H1 (cell line): ENCODE measurements around the gene LEMD1. TPM values are rescaled to one million over a fixed set of nuclear protein-coding genes. Genes with fewer than 3 reads are reported as not detected.

ENCODE experiments used
- CTCF ChIA-PET: fragments of 300-600 bp; sonication (Branson Sonifier 250); formaldehyde crosslinking; loops from one replicate; lab custom pipeline; 2021; ENCODE audit not compliant: partially characterized antibody; lab: Charles Lee
- POLR2A ChIA-PET: fragments of 300-600 bp; sonication (Branson Sonifier 250); formaldehyde crosslinking; loops from one replicate; lab custom pipeline; 2021; ENCODE audit warnings: inconsistent platforms; ENCODE audit not compliant: partially characterized antibody; lab: Charles Lee
- DNase-seq, 2 experiments: peaks; one replicate each; pipeline versions ENCODE4 v3.0.0 to v3.0.0-alpha.2; 2010 to 2022; ENCODE audit warnings: low spot score in 2 of 2, low read depth in 1 of 2, mixed read lengths in 1 of 2
- FAIRE-seq: peaks from 2 replicates; lab custom pipeline; 2011; peaks lifted over from hg19 to GRCh38; lab: Jason Lieb, UNC
- H2AFZ ChIP-seq: 2 replicates; pipeline ENCODE4 v1.8.1; 2012; ENCODE audit warnings: low read length, inconsistent platforms
- H2AK5ac ChIP-seq: 2 replicates; pipeline ENCODE4 v1.6.1; 2013; ENCODE audit warnings: low read depth, low read length
- H2BK120ac ChIP-seq: replicated peaks from 2 replicates; pipeline ENCODE3; 2013; ENCODE audit warnings: low read depth, low read length, inconsistent platforms
- H2BK12ac ChIP-seq: 2 replicates; pipeline ENCODE4 v1.6.1; 2013; ENCODE audit warnings: low read depth, low read length
- H2BK15ac ChIP-seq: 2 replicates; pipeline ENCODE4 v1.6.1; 2013; ENCODE audit warnings: low read length
- H2BK20ac ChIP-seq: 2 replicates; pipeline ENCODE4 v1.6.1; 2013; ENCODE audit warnings: low read length
- H2BK5ac ChIP-seq: 2 replicates; pipeline ENCODE4 v1.6.1; 2013; ENCODE audit warnings: low read depth, low read length
- H3K14ac ChIP-seq: 2 replicates; pipeline ENCODE4 v1.6.1; 2013; ENCODE audit warnings: inconsistent platforms; ENCODE audit not compliant: insufficient read length
- H3K18ac ChIP-seq: 2 replicates; pipeline ENCODE4 v1.6.1; 2013; ENCODE audit warnings: low read length; ENCODE audit errors: extremely low read depth
- H3K23ac ChIP-seq: 2 replicates; pipeline ENCODE4 v1.6.1; 2013; ENCODE audit warnings: inconsistent platforms; ENCODE audit not compliant: insufficient read length
- H3K23me2 ChIP-seq: 2 replicates; pipeline ENCODE4 v1.6.1; 2013; ENCODE audit warnings: low read depth, low read length
- H3K27ac ChIP-seq: 2 replicates; pipeline ENCODE4 v1.6.1; 2011; ENCODE audit warnings: low read depth, low read length, inconsistent platforms
- H3K27me3 ChIP-seq, 4 experiments: replicated peaks in 1 of 4; 1 replicate in 1 of 4; 2 replicates in 3 of 4; pipeline versions ENCODE4 v1.6.1 to v1.8.1; 2011 to 2013; ENCODE audit warnings: low read length in 3 of 4, mild to moderate bottlenecking in 3 of 4, inconsistent platforms in 2 of 4, mixed read lengths in 2 of 4, moderate library complexity in 1 of 4; ENCODE audit not compliant: control insufficient read depth in 3 of 4, insufficient read depth in 3 of 4; ENCODE audit errors: extremely low read depth in 1 of 4
- H3K36me3 ChIP-seq, 4 experiments: 2 replicates each; pipeline versions ENCODE4 v1.6.1 to v1.8.1; 2011 to 2013; ENCODE audit warnings: mild to moderate bottlenecking in 4 of 4, low read length in 3 of 4, moderate library complexity in 2 of 4, control low read depth in 1 of 4, inconsistent platforms in 1 of 4; ENCODE audit not compliant: insufficient read depth in 4 of 4, control insufficient read depth in 2 of 4
- H3K4ac ChIP-seq: replicated peaks from 2 replicates; pipeline ENCODE3; 2013; ENCODE audit warnings: low read length, low read depth, mixed read lengths, inconsistent platforms; ENCODE audit not compliant: insufficient read length
- H3K4me1 ChIP-seq, 4 experiments: replicated peaks in 1 of 4; 1 replicate in 1 of 4; 2 replicates in 3 of 4; pipeline versions ENCODE4 v1.6.1 to v1.8.1; 2011 to 2013; ENCODE audit warnings: low read length in 3 of 4, inconsistent platforms in 2 of 4, mixed read lengths in 1 of 4; ENCODE audit not compliant: insufficient read depth in 4 of 4, control insufficient read depth in 3 of 4
- H3K4me2 ChIP-seq, 2 experiments: 2 replicates each; pipeline versions ENCODE4 v1.6.1 to v1.8.1; 2011 to 2013; ENCODE audit warnings: low read depth in 2 of 2, low read length in 2 of 2, control low read depth in 1 of 2, inconsistent platforms in 1 of 2, mild to moderate bottlenecking in 1 of 2; ENCODE audit not compliant: insufficient read depth in 1 of 2
- H3K4me3 ChIP-seq, 4 experiments: fragments of 200-600, 300-600 bp in 1 of 4; sonication (generic), shearing (Covaris generic), sonication (Bioruptor Twin) in 1 of 4; 2 replicates each; pipeline versions ENCODE4 v1.5.1 to v1.8.1; 2011 to 2016; ENCODE audit warnings: low read length in 4 of 4, low read depth in 3 of 4, control low read depth in 2 of 4, inconsistent platforms in 2 of 4, mild to moderate bottlenecking in 2 of 4, mixed read lengths in 1 of 4, moderate library complexity in 1 of 4; ENCODE audit not compliant: insufficient read depth in 2 of 4; ENCODE audit errors: extremely low read depth in 1 of 4
- H3K56ac ChIP-seq: replicated peaks from 2 replicates; pipeline ENCODE3; 2013; ENCODE audit warnings: low read depth, mild to moderate bottlenecking, mixed read lengths, low read length, inconsistent platforms; ENCODE audit not compliant: insufficient read length
- H3K79me1 ChIP-seq: 2 replicates; pipeline ENCODE4 v1.6.1; 2013; ENCODE audit warnings: low read depth, low read length, control low read depth
- H3K79me2 ChIP-seq, 2 experiments: 2 replicates each; pipeline versions ENCODE4 v1.6.1 to v1.8.1; 2012 to 2013; ENCODE audit warnings: low read length in 2 of 2, mild to moderate bottlenecking in 2 of 2, inconsistent platforms in 1 of 2; ENCODE audit not compliant: insufficient read depth in 2 of 2, control insufficient read depth in 1 of 2
- H3K9ac ChIP-seq, 4 experiments: replicated peaks in 1 of 4; 1 replicate in 1 of 4; 2 replicates in 3 of 4; pipeline versions ENCODE4 v1.6.1 to v1.8.1; 2011 to 2013; ENCODE audit warnings: low read depth in 3 of 4, low read length in 3 of 4, control low read depth in 2 of 4, mild to moderate bottlenecking in 2 of 4, moderate library complexity in 2 of 4, inconsistent platforms in 1 of 4; ENCODE audit errors: extremely low read depth in 1 of 4
- H3K9me3 ChIP-seq, 2 experiments: 2 replicates each; pipeline versions ENCODE4 v1.6.1 to v1.8.1; 2012 to 2013; ENCODE audit warnings: mild to moderate bottlenecking in 2 of 2, moderate library complexity in 2 of 2, control low read depth in 1 of 2, inconsistent platforms in 1 of 2, low read depth in 1 of 2, low read length in 1 of 2, mixed read lengths in 1 of 2; ENCODE audit not compliant: insufficient read depth in 2 of 2
- H4K20me1 ChIP-seq, 2 experiments: replicated peaks in 1 of 2; 2 replicates each; pipeline versions ENCODE3 to v1.8.1; 2011 to 2013; ENCODE audit warnings: inconsistent platforms in 2 of 2, low read length in 2 of 2, mild to moderate bottlenecking in 1 of 2; ENCODE audit not compliant: insufficient read depth in 2 of 2, control insufficient read depth in 1 of 2
- H4K5ac ChIP-seq: 2 replicates; pipeline ENCODE4 v1.6.1; 2013; ENCODE audit warnings: low read length, low read depth, mixed read lengths, inconsistent platforms; ENCODE audit not compliant: insufficient read length
- H4K8ac ChIP-seq: 2 replicates; pipeline ENCODE4 v1.8.0; 2013; ENCODE audit warnings: mild to moderate bottlenecking, moderate library complexity, low read length, inconsistent platforms; ENCODE audit not compliant: insufficient read depth; ENCODE audit errors: extremely low read depth
- H4K91ac ChIP-seq: replicated peaks from 2 replicates; pipeline ENCODE3; 2013; ENCODE audit warnings: low read length, mixed read lengths, inconsistent platforms; ENCODE audit not compliant: insufficient read length
- BRCA1 ChIP-seq: IDR thresholded peaks from 2 replicates; pipeline ENCODE4 v1.6.1; 2012; ENCODE audit warnings: low read depth, low read length, improper control_type of control experiment
- CBX5 ChIP-seq: fragments of 300-800, 300-1000 bp; sonication (generic); IDR thresholded peaks from 2 replicates; pipeline ENCODE4 v1.7.1; 2016; ENCODE audit warnings: antibody characterized with exemption, low read length, low read depth
- GTF2F1 ChIP-seq: IDR thresholded peaks from 2 replicates; pipeline ENCODE4 v1.6.1; 2012; ENCODE audit warnings: low read depth, low read length, improper control_type of control experiment, borderline replicate concordance
- KDM1A ChIP-seq: fragments of 200-600, 300-600 bp; sonication (generic); IDR thresholded peaks from 2 replicates; pipeline ENCODE4 v1.7.1; 2016; ENCODE audit warnings: mild to moderate bottlenecking, low read length, borderline replicate concordance
- POLR2AphosphoS5 ChIP-seq: IDR thresholded peaks from 2 replicates; pipeline ENCODE4 v1.6.1; 2011; ENCODE audit warnings: low read depth, low read length
- RNF2 ChIP-seq: fragments of 200-900, 300-1000 bp; sonication (generic); IDR thresholded peaks from 2 replicates; pipeline ENCODE4 v1.7.1; 2016; ENCODE audit warnings: borderline replicate concordance, low read depth, mild to moderate bottlenecking, antibody characterized with exemption, low read length; ENCODE audit not compliant: poor library complexity, severe bottlenecking; ENCODE audit errors: missing control alignments
- SIRT6 ChIP-seq: IDR thresholded peaks from one replicate; pipeline ENCODE4 v1.7.1; 2012; ENCODE audit warnings: low read length, inconsistent platforms
- SRF ChIP-seq: IDR thresholded peaks from 2 replicates; pipeline ENCODE4 v1.6.1; 2011; ENCODE audit warnings: mild to moderate bottlenecking, low read depth, low read length, moderate library complexity
- TAF1 ChIP-seq: IDR thresholded peaks from 2 replicates; pipeline ENCODE4 v1.6.1; 2011; ENCODE audit warnings: mild to moderate bottlenecking, low read depth, low read length
- TAF7 ChIP-seq: optimal IDR thresholded peaks from 2 replicates; pipeline ENCODE3; 2011; ENCODE audit warnings: low read depth, mild to moderate bottlenecking, inconsistent platforms, low read length, moderate library complexity, borderline replicate concordance
- WGBS, 2 experiments: shearing (Covaris generic) in 1 of 2; methylation state at CpG; one replicate each; pipeline versions ENCODE4 v1.1.6 to v1.1.7; 2013 to 2015; ENCODE audit warnings: low lambda C conversion rate in 2 of 2, mixed read lengths in 2 of 2, inconsistent platforms in 1 of 2, low coverage in 1 of 2, missing lambda C conversion rate in 1 of 2; ENCODE audit not compliant: insufficient replicate concordance in 2 of 2, insufficient coverage in 1 of 2, insufficient read length in 1 of 2; ENCODE audit errors: extremely low coverage in 1 of 2, missing lambda C conversion rate in 1 of 2; 5-methylcytosine and 5-hydroxymethylcytosine counted together
- polyA plus RNA-seq, 7 experiments: library from polyadenylated mRNA; depleted of rRNA in 3 of 7; stranded (reverse) in 5 of 7; unstranded in 2 of 7; fragments of >200 nt in 5 of 7; fragments of 200-250 nt in 2 of 7; gene quantifications; 1 replicate in 5 of 7; 2 replicates in 1 of 7; 4 replicates in 1 of 7; pipeline versions ENCODE4 v1.2.1 to v1.2.3, GENCODE V29; 2011 to 2013; ENCODE audit warnings: missing spikeins in 2 of 7, mixed read lengths in 2 of 7
- total RNA-seq: library from RNA; stranded (reverse); fragmentation: NEBNext Ultra II Directional; extraction: Animal tissue kit (Norgen Biotek cat#: 25700); gene quantifications from 2 replicates; pipeline ENCODE4 v1.2.1, GENCODE V29; 2021

The LEMD1 gene
- total and polyA plus RNA-seq, 2 of the 8 experiments (the other 6 are each of a cell fraction or from before 2014, with no cell fraction given) = 10.0 to 10.5 TPM

- Histone ChIP-seq H4K91ac (no peak overlapping the region), H3K4me1 (no peaks in the 10 kb centered on the region), H2BK120ac (no peak overlapping the region), H3K56ac (no peak overlapping the region), H3K4ac (no peak overlapping the region), H2BK12ac (no peak overlapping the region), H3K4me2 (no peak overlapping the region), H3K23me2 (no peaks in the 10 kb centered on the region), H4K20me1 (no peaks in the 10 kb centered on the region), H2AFZ (no peak overlapping the region), H3K14ac (no peak overlapping the region), H3K9ac (no peak overlapping the region), H3K23ac (no peak overlapping the region), H2AK5ac (no peak overlapping the region), H4K8ac (no peak overlapping the region), H3K27me3 (peaks cover 0 to 1% (median 0%) of the 10 kb centered on the region in 4 experiments; a peak in 1 of 7 replicates), H3K79me2 (no peaks in the 10 kb centered on the region), H4K5ac (no peak overlapping the region), H3K27ac (no peak overlapping the region), H3K36me3 (no peaks in the 10 kb centered on the region), H2BK15ac (no peak overlapping the region), H3K79me1 (no peaks in the 10 kb centered on the region), H3K18ac (no peak overlapping the region), H2BK5ac (no peak overlapping the region), H2BK20ac (no peak overlapping the region), H3K4me3 (no peak overlapping the region), H3K9me3 (peaks cover 3 to 14% of the 10 kb centered on the region in 2 experiments; a peak in 3 of 4 replicates)
- DNase-seq (no peak), FAIRE-seq (no peak)
- POLR2A ChIA-PET = interaction anchor here (0.8 kb wide), 1 partner anchor 22 kb away, joined by 3 read pairs; no protein-coding TSS in a partner anchor
- no peak for TF ChIP-seq RNF2
- TF ChIP-seq POLR2AphosphoS5 = no peak
- no peak for TF ChIP-seq TAF1
- TF ChIP-seq SRF = no peak
- no peak for TF ChIP-seq KDM1A
- TF ChIP-seq SIRT6 = no peak
- TF ChIP-seq GTF2F1 = no peak
- TF ChIP-seq CBX5 = no peak
- no peak for TF ChIP-seq TAF7
- no peak for TF ChIP-seq BRCA1
- CTCF ChIA-PET = interaction anchor here (0.6 to 2.9 kb wide), 3 partner anchors 13 to 77 kb away, joined by 3 to 11 read pairs (median 9); no protein-coding TSS in a partner anchor
- 86% methylated on average over 5 of the region's 5 CpGs; no CpG with 5 or more reads in 1 of the 2 experiments for WGBS, 2 experiments
Observed at GRCh38 chr1:205407970-205408369, 13.9 kb downstream of the LEMD1 start.
